Neural cell (in vitro differentiated cells): ENCODE measurements around the gene SERTAD2. TPM values are rescaled to one million over a fixed set of nuclear protein-coding genes. Genes with fewer than 3 reads are reported as not detected.

Experiments used
- H2AFZ ChIP-seq: fragments of 200-600, 300-800 bp; sonication (generic), shearing (Covaris generic); 2 replicates; pipeline ENCODE4 v1.6.0; 2014; ENCODE audit warnings: low read depth, mild to moderate bottlenecking, antibody characterized with exemption, low read length, moderate library complexity
- H3F3A ChIP-seq: fragments of 200-600 bp; shearing (Covaris generic); 2 replicates; pipeline ENCODE4 v1.6.1; 2016; ENCODE audit warnings: mild to moderate bottlenecking, moderate library complexity, mixed read lengths, antibody characterized with exemption, low read length; ENCODE audit not compliant: insufficient read depth, poor library complexity, severe bottlenecking
- H3K27ac ChIP-seq: fragments of 200-600, 300-800 bp; sonication (generic), shearing (Covaris generic); 2 replicates; pipeline ENCODE4 v1.5.1; 2014; ENCODE audit warnings: mild to moderate bottlenecking, low read length, moderate library complexity
- H3K27me3 ChIP-seq: fragments of 300-800, 200-600 bp; sonication (generic), shearing (Covaris generic); 2 replicates; pipeline ENCODE4 v1.6.0; 2014; ENCODE audit warnings: mild to moderate bottlenecking, low read depth, low read length, moderate library complexity; ENCODE audit not compliant: insufficient read depth
- H3K36me3 ChIP-seq: fragments of 300-800, 200-600 bp; sonication (generic), shearing (Covaris generic); 2 replicates; pipeline ENCODE4 v1.5.1; 2014; ENCODE audit warnings: mild to moderate bottlenecking, antibody characterized with exemption, low read length, moderate library complexity; ENCODE audit not compliant: insufficient read depth
- H3K4me2 ChIP-seq: fragments of 300-800, 200-600 bp; sonication (generic), shearing (Covaris generic); 2 replicates; pipeline ENCODE4 v1.6.0; 2014; ENCODE audit warnings: mild to moderate bottlenecking, low read length
- H3K4me3 ChIP-seq: fragments of 300-800, 200-600 bp; sonication (generic), shearing (Covaris generic); 2 replicates; pipeline ENCODE4 v1.5.1; 2014; ENCODE audit warnings: mild to moderate bottlenecking, low read length, moderate library complexity
- H3K79me2 ChIP-seq: fragments of 200-600 bp; shearing (Covaris generic); replicated peaks from 2 replicates; pipeline ENCODE4 v1.6.0; 2014; ENCODE audit warnings: mild to moderate bottlenecking, low read length, moderate library complexity; ENCODE audit not compliant: insufficient read depth
- H3K9ac ChIP-seq: fragments of 300-800, 200-600 bp; sonication (generic), shearing (Covaris generic); 2 replicates; pipeline ENCODE4 v1.6.1; 2016; ENCODE audit warnings: mild to moderate bottlenecking, low read length, mixed read lengths
- H3K9me2 ChIP-seq: fragments of 200-600 bp; shearing (Covaris generic); 2 replicates; pipeline ENCODE4 v1.6.1; 2016; ENCODE audit warnings: mild to moderate bottlenecking, low read length, mixed read lengths; ENCODE audit not compliant: insufficient read depth
- H3K9me3 ChIP-seq: fragments of 200-600, 300-800 bp; sonication (generic), shearing (Covaris generic); 2 replicates; pipeline ENCODE4 v1.6.1; 2016; ENCODE audit warnings: mild to moderate bottlenecking, mixed run types, low read length, moderate library complexity, mixed read lengths
- H4K20me1 ChIP-seq: fragments of 200-600 bp; shearing (Covaris generic); 2 replicates; pipeline ENCODE4 v1.6.1; 2016; ENCODE audit warnings: mild to moderate bottlenecking, mixed run types; ENCODE audit not compliant: insufficient read depth
- CTCF ChIP-seq: fragments of 450-650 bp; IDR thresholded peaks from 2 replicates; pipeline ENCODE4 v1.5.1; 2014; ENCODE audit warnings: antibody characterized with exemption, mild to moderate bottlenecking, moderate library complexity; ENCODE audit not compliant: poor library complexity, severe bottlenecking
- EP300 ChIP-seq: fragments of 450-650 bp; conservative IDR thresholded peaks from 2 replicates; pipeline ENCODE4 v1.6.1; 2014; ENCODE audit warnings: antibody characterized with exemption, mild to moderate bottlenecking, moderate library complexity; ENCODE audit not compliant: poor library complexity, severe bottlenecking
- EZH2 ChIP-seq: fragments of 200-600, 300-800 bp; shearing (Covaris generic), sonication (generic); IDR thresholded peaks from 2 replicates; pipeline ENCODE4 v1.6.1; 2014; ENCODE audit warnings: antibody characterized with exemption, low read length, borderline replicate concordance, mild to moderate bottlenecking; ENCODE audit not compliant: insufficient read depth, poor library complexity, severe bottlenecking
- MXI1 ChIP-seq: fragments of 450-650 bp; conservative IDR thresholded peaks from 2 replicates; pipeline ENCODE4 v1.6.1; 2014; ENCODE audit warnings: antibody characterized with exemption, mild to moderate bottlenecking; ENCODE audit not compliant: poor library complexity, severe bottlenecking
- POLR2AphosphoS5 ChIP-seq: IDR thresholded peaks from 2 replicates; pipeline ENCODE4 v1.6.1; 2012
- RAD21 ChIP-seq: fragments of 450-650 bp; conservative IDR thresholded peaks from 2 replicates; pipeline ENCODE4 v1.6.1; 2014; ENCODE audit warnings: antibody characterized with exemption, mild to moderate bottlenecking, moderate library complexity
- REST ChIP-seq: IDR thresholded peaks from 2 replicates; pipeline ENCODE4 v1.6.1; 2012; ENCODE audit warnings: borderline replicate concordance
- SMC3 ChIP-seq: fragments of 450-650 bp; conservative IDR thresholded peaks from 2 replicates; pipeline ENCODE4 v1.6.1; 2014; ENCODE audit warnings: antibody characterized with exemption, mild to moderate bottlenecking, moderate library complexity; ENCODE audit not compliant: poor library complexity
- TAF1 ChIP-seq: IDR thresholded peaks from 2 replicates; pipeline ENCODE4 v1.6.1; 2012; ENCODE audit warnings: low read depth
- polyA plus RNA-seq: library from polyadenylated mRNA; depleted of rRNA; stranded (reverse); fragments of >200 nt; gene quantifications from 2 replicates; pipeline ENCODE4 v1.2.3, GENCODE V29; 2014

SERTAD2 gene
- polyA plus RNA-seq, 1 donor from 2014 or later, result 4.7 TPM

- no peak overlapping the region for H3K4me2 ChIP-seq
- H3F3A ChIP-seq, result no peaks in the 10 kb centered on the region
These were observed 25.3 kb upstream of the SERTAD2 start for GRCh38 chr2:64678771-64679590.

GRCh38 chr2:64677530-64677929, 23.8 kb upstream of the SERTAD2 start:
- Histone ChIP-seq H3K4me2 (no peak overlapping the region), H3K79me2 (no peaks in the 10 kb centered on the region), H4K20me1 (no peaks in the 10 kb centered on the region), H3K9me3 (no peaks in the 10 kb centered on the region), H3K9me2 (no peaks in the 10 kb centered on the region), H3F3A (no peaks in the 10 kb centered on the region), H2AFZ (no peak overlapping the region), H3K4me3 (no peak overlapping the region), H3K36me3 (no peaks in the 10 kb centered on the region), H3K27ac (no peak overlapping the region), H3K9ac (no peak overlapping the region), H3K27me3 (no peaks in the 10 kb centered on the region)
- no peak for TF ChIP-seq EP300
- no peak for TF ChIP-seq RAD21
- no peak for TF ChIP-seq TAF1
- TF ChIP-seq MXI1, result no peak
- TF ChIP-seq CTCF, result no peak
- no peak for TF ChIP-seq POLR2AphosphoS5
- TF ChIP-seq EZH2, result no peak
- no peak for TF ChIP-seq REST

More at GRCh38 chr2:64678771-64679590, 25.3 kb upstream of the SERTAD2 start:
- Histone ChIP-seq H3K36me3 (no peaks in the 10 kb centered on the region), H3K9me2 (no peaks in the 10 kb centered on the region), H3K79me2 (no peaks in the 10 kb centered on the region), H3K4me3 (no peak overlapping the region), H4K20me1 (no peaks in the 10 kb centered on the region), H3K9me3 (no peaks in the 10 kb centered on the region), H3K27me3 (no peaks in the 10 kb centered on the region), H3K9ac (no peak overlapping the region), H3K27ac (no peak overlapping the region), H2AFZ (no peak overlapping the region)
- TF ChIP-seq SMC3 (no peak), MXI1 (no peak), CTCF (no peak), EP300 (no peak)
